ENCODE data around the gene VSIG8. TPM values are rescaled to one million over a fixed set of nuclear protein-coding genes. Genes with fewer than 3 reads are reported as not detected.
"Not testable (repeated sequence)": the region's sequence is repeated elsewhere in the genome, so short reads cannot be mapped to it uniquely, and the experiment has no call there.

The VSIG8 gene
- total and polyA plus RNA-seq, 2 donors (not counting 3 experiments of a cell fraction or from before 2014, with no cell fraction given) = not detected

DNA sequence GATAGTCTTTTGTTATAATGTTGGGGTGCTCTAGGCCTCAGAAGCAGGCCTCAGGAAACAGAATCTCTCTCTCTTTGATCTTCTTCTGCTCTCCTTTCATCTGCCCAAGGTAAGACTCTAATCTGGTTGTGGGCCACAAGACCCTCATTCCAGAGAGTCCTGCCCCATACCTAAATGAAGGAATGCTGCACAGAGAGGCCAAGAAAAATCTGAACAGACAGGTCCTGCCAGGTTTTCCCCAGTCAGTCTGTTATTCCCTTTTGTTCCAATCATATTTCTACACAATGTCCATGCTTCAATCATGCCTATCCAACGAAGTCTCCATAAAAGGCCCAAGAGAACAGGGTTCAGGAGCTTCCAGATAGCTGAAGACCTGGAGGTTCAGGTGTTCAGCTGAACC, 44.5 kb upstream of the VSIG8 start:
- no peaks in the 10 kb centered on the region for H3K79me2 ChIP-seq (ENCODE audit: control insufficient read depth, insufficient read depth, low read length)
- no peak for DNase-seq (ENCODE audit: low read depth, low spot score)
- no peaks in the 10 kb centered on the region for H4K20me1 ChIP-seq (replicated peaks; ENCODE audit: control insufficient read depth, extremely low read depth, insufficient read depth, low read length)
- no peaks in the 10 kb centered on the region for H3K27me3 ChIP-seq (ENCODE audit: control insufficient read depth in 2 of 2, insufficient read depth in 2 of 2, low read length in 2 of 2)
- no peak for FAIRE-seq
- H3K27ac ChIP-seq (ENCODE audit: insufficient read depth, low read depth, low read length) = no peak overlapping the region
- H2AFZ ChIP-seq (ENCODE audit: low read depth, low read length) = no peak overlapping the region
- H3K4me2 ChIP-seq (ENCODE audit: insufficient read depth, low read length) = no peak overlapping the region
- no peak overlapping the region for H3K9ac ChIP-seq (replicated peaks; ENCODE audit: extremely low read depth, insufficient read depth, low read length)
- no peak overlapping the region for H3K4me3 ChIP-seq (replicated peaks in 1 of 3; ENCODE audit: insufficient read depth in 1 of 3, low read depth in 1 of 3, low read length in 3 of 3)
- no peaks in the 10 kb centered on the region for H3K9me1 ChIP-seq (replicated peaks; ENCODE audit: control insufficient read depth, extremely low read depth, insufficient read depth, low read length)
- intact Hi-C loops (cut with micrococcal nuclease) (no loop called here), dilution Hi-C loops (cut with MboI; ENCODE audit: extremely low pct_ligation_motif_present, low sequenced_read_pairs) (no loop called here)
- POLR2A ChIA-PET = interaction anchor here (1.0 kb wide), 1 partner anchor 16 kb away, joined by 5 read pairs; no protein-coding TSS in a partner anchor
- H3K4me1 ChIP-seq (ENCODE audit: control insufficient read depth, extremely low read depth, insufficient read depth, low read length) = peaks cover 20% of the 10 kb centered on the region
- CTCF ChIA-PET = interaction anchor here (1.0 to 1.6 kb wide), 3 partner anchors 13 to 101 kb away, joined by 3 to 4 read pairs (median 4); no protein-coding TSS in a partner anchor
- TF ChIP-seq POLR2AphosphoS5 (IDR thresholded peaks at IDR 0.05; ENCODE audit: insufficient read depth, low read depth, low read length) (no peak), JUN (IDR thresholded peaks at IDR 0.05; ENCODE audit: borderline replicate concordance, insufficient read depth, insufficient read length, low read depth) (no peak), POLR2A (IDR thresholded peaks at IDR 0.05; ENCODE audit: low read depth, low read length) (no peak), EZH2 (IDR thresholded peaks at IDR 0.05; ENCODE audit: borderline replicate concordance, low read depth, low read length, severe bottlenecking) (no peak), GATA2 (IDR thresholded peaks at IDR 0.05; ENCODE audit: insufficient read depth, insufficient read length, low read depth, low read length) (no peak), MYC (IDR thresholded peaks at IDR 0.05; ENCODE audit: low read depth, low read length) (no peak), FOS (IDR thresholded peaks at IDR 0.05; ENCODE audit: borderline replicate concordance, insufficient read depth, low read length) (no peak)
- TF ChIP-seq, protein P1, sequence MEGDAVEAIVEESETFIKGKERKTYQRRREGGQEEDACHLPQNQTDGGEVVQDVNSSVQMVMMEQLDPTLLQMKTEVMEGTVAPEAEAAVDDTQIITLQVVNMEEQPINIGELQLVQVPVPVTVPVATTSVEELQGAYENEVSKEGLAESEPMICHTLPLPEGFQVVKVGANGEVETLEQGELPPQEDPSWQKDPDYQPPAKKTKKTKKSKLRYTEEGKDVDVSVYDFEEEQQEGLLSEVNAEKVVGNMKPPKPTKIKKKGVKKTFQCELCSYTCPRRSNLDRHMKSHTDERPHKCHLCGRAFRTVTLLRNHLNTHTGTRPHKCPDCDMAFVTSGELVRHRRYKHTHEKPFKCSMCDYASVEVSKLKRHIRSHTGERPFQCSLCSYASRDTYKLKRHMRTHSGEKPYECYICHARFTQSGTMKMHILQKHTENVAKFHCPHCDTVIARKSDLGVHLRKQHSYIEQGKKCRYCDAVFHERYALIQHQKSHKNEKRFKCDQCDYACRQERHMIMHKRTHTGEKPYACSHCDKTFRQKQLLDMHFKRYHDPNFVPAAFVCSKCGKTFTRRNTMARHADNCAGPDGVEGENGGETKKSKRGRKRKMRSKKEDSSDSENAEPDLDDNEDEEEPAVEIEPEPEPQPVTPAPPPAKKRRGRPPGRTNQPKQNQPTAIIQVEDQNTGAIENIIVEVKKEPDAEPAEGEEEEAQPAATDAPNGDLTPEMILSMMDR (IDR thresholded peaks at IDR 0.05; ENCODE audit: extremely low read depth in 1 of 2, insufficient read depth in 1 of 2, low read depth in 1 of 2, low read length in 2 of 2) = no peak
- TF ChIP-seq, protein P2, sequence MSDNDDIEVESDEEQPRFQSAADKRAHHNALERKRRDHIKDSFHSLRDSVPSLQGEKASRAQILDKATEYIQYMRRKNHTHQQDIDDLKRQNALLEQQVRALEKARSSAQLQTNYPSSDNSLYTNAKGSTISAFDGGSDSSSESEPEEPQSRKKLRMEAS (IDR thresholded peaks at IDR 0.05; ENCODE audit: insufficient read depth, insufficient read length) = no peak
- H3K9me3 ChIP-seq (replicated peaks; ENCODE audit: control insufficient read depth, insufficient read depth, low read length) = no peaks in the 10 kb centered on the region
- BruUV-seq (replicated peaks) = no TSS peak
- no peaks in the 10 kb centered on the region for H3K36me3 ChIP-seq (ENCODE audit: control insufficient read depth in 2 of 2, extremely low read depth in 1 of 2, insufficient read depth in 2 of 2, low read length in 2 of 2)

DNA sequence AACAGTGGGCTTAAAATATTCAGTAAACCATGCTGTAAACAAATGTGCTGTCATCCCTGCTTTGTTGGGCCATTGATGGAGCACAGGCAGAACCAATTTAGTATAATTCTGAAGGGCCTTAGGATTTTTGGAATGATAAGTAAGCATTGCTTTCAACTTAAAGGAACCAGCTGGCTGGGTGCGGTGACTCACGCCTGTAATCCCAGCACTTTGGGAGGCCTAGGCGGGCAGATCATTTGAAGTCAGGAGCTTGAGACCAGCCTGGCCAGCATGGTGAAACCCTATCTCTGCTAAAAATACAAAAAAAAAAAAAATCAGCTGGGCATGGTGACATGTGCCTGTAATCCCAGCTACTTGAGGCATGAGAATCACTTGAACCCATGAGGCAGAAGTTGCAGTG, 41.6 kb upstream of the VSIG8 start:
- H3K36me3 ChIP-seq (ENCODE audit: control insufficient read depth in 2 of 2, extremely low read depth in 1 of 2, insufficient read depth in 2 of 2, low read length in 2 of 2); H3K9me1 ChIP-seq (replicated peaks; ENCODE audit: control insufficient read depth, extremely low read depth, insufficient read depth, low read length); H3K4me1 ChIP-seq (ENCODE audit: control insufficient read depth, extremely low read depth, insufficient read depth, low read length); H3K79me2 ChIP-seq (ENCODE audit: control insufficient read depth, insufficient read depth, low read length); DNase-seq (ENCODE audit: low read depth, low spot score); H3K9ac ChIP-seq (replicated peaks; ENCODE audit: extremely low read depth, insufficient read depth, low read length); POLR2A ChIA-PET; H3K4me3 ChIP-seq (replicated peaks in 1 of 3; ENCODE audit: insufficient read depth in 1 of 3, low read depth in 1 of 3, low read length in 3 of 3); H3K27me3 ChIP-seq (ENCODE audit: control insufficient read depth in 2 of 2, insufficient read depth in 2 of 2, low read length in 2 of 2); CTCF ChIA-PET; H3K4me2 ChIP-seq (ENCODE audit: insufficient read depth, low read length); H3K9me3 ChIP-seq (replicated peaks; ENCODE audit: control insufficient read depth, insufficient read depth, low read length); H2AFZ ChIP-seq (ENCODE audit: low read depth, low read length); FAIRE-seq; dilution Hi-C loops (cut with MboI; ENCODE audit: extremely low pct_ligation_motif_present, low sequenced_read_pairs); BruUV-seq (replicated peaks); intact Hi-C loops (cut with micrococcal nuclease); H4K20me1 ChIP-seq (replicated peaks; ENCODE audit: control insufficient read depth, extremely low read depth, insufficient read depth, low read length); H3K27ac ChIP-seq (ENCODE audit: insufficient read depth, low read depth, low read length): not testable (repeated sequence)
